IPS DF 6.9 (cell line): ENCODE results near the gene FPGS.

ENCODE experiments used
- DNase-seq: peaks from one replicate; pipeline ENCODE4 v3.0.0-alpha.2; 2013; ENCODE audit warnings: low read depth, low spot score
- H3K27ac ChIP-seq: one replicate; pipeline ENCODE4 v1.5.1; 2013; ENCODE audit warnings: low read length, control low read depth
- H3K27me3 ChIP-seq: 2 replicates; pipeline ENCODE4 v1.6.1; 2013; ENCODE audit warnings: mild to moderate bottlenecking, low read length; ENCODE audit not compliant: control insufficient read depth, insufficient read depth
- H3K36me3 ChIP-seq: 2 replicates; pipeline ENCODE4 v1.6.1; 2013; ENCODE audit warnings: low read length; ENCODE audit not compliant: control insufficient read depth, insufficient read depth
- H3K4me1 ChIP-seq: 2 replicates; pipeline ENCODE4 v1.6.1; 2013; ENCODE audit warnings: low read length; ENCODE audit not compliant: control insufficient read depth, insufficient read depth
- H3K4me3 ChIP-seq: 2 replicates; pipeline ENCODE4 v1.5.1; 2013; ENCODE audit warnings: mild to moderate bottlenecking, low read length
- H3K9me3 ChIP-seq: 2 replicates; pipeline ENCODE4 v1.6.1; 2013; ENCODE audit warnings: low read length, inconsistent platforms; ENCODE audit not compliant: control insufficient read depth, insufficient read depth
- WGBS: extraction: QIAGEN DNeasy Blood & Tissue Kit; methylation state at CpG from one replicate; pipeline ENCODE4 v1.1.7; 2013; ENCODE audit warnings: mixed read lengths, missing lambda C conversion rate; ENCODE audit not compliant: insufficient read length, insufficient coverage; 5-methylcytosine and 5-hydroxymethylcytosine counted together

The FPGS gene

GRCh38 chr9:127761491-127761956, 41.2 kb upstream of the FPGS start:
- Histone ChIP-seq H3K27me3 (no peaks in the 10 kb centered on the region), H3K4me3 (no peak overlapping the region), H3K36me3 (no peaks in the 10 kb centered on the region), H3K9me3 (no peaks in the 10 kb centered on the region), H3K27ac (no peak overlapping the region), H3K4me1 (peaks cover 6% of the 10 kb centered on the region; the same call in 1 of the 2 replicates)
- no CpG with 5 or more reads among the region's 5 CpGs for WGBS
- DNase-seq: no peak

- Histone ChIP-seq H3K36me3 (no peaks in the 10 kb centered on the region), H3K27me3 (no peaks in the 10 kb centered on the region), H3K9me3 (no peaks in the 10 kb centered on the region), H3K4me3 (no peak overlapping the region), H3K4me1 (peaks cover 6% of the 10 kb centered on the region; the same call in 1 of the 2 replicates), H3K27ac (no peak overlapping the region)
- WGBS: no CpG with 5 or more reads among the region's 16 CpGs
- DNase-seq: no peak
These were observed 40.5 kb upstream of the FPGS start for GRCh38 chr9:127762111-127762676.

- Histone ChIP-seq H3K9me3 (no peaks in the 10 kb centered on the region), H3K36me3 (no peaks in the 10 kb centered on the region), H3K27ac (no peak overlapping the region), H3K4me3 (no peak overlapping the region), H3K27me3 (no peaks in the 10 kb centered on the region), H3K4me1 (peaks cover 6% of the 10 kb centered on the region; the same call in 1 of the 2 replicates)
- DNase-seq: no peak
- WGBS: no CpG with 5 or more reads among the region's 7 CpGs
These were observed 38.7 kb upstream of the FPGS start for GRCh38 chr9:127763918-127764384.

GRCh38 chr9:127765418-127765817, 37.3 kb upstream of the FPGS start:
- no peaks in the 10 kb centered on the region for H3K9me3 ChIP-seq
- peaks cover 11% of the 10 kb centered on the region for H3K4me1 ChIP-seq
- no peak for DNase-seq
- no peak overlapping the region for H3K27ac ChIP-seq
- no peaks in the 10 kb centered on the region for H3K27me3 ChIP-seq
- no CpG with 5 or more reads among the region's 1 CpG for WGBS
- H3K4me3 ChIP-seq: no peak overlapping the region
- H3K36me3 ChIP-seq: no peaks in the 10 kb centered on the region

GRCh38 chr9:127767410-127767809, 35.3 kb upstream of the FPGS start:
- DNase-seq: no peak
- Histone ChIP-seq H3K9me3 (no peaks in the 10 kb centered on the region), H3K27ac (no peak overlapping the region), H3K27me3 (no peaks in the 10 kb centered on the region), H3K36me3 (no peaks in the 10 kb centered on the region), H3K4me1 (peaks cover 7% of the 10 kb centered on the region), H3K4me3 (no peak overlapping the region)
- WGBS: no CpG with 5 or more reads among the region's 3 CpGs

- Histone ChIP-seq H3K27ac (no peak overlapping the region), H3K4me3 (no peak overlapping the region), H3K4me1 (peaks cover 7% of the 10 kb centered on the region), H3K27me3 (no peaks in the 10 kb centered on the region), H3K36me3 (no peaks in the 10 kb centered on the region), H3K9me3 (no peaks in the 10 kb centered on the region)
- no CpG with 5 or more reads among the region's 13 CpGs for WGBS
- no peak for DNase-seq
These were observed 34.8 kb upstream of the FPGS start for GRCh38 chr9:127767909-127768331.

GRCh38 chr9:127768698-127769097, 34.0 kb upstream of the FPGS start:
- no peaks in the 10 kb centered on the region for H3K36me3 ChIP-seq
- H3K27me3 ChIP-seq: no peaks in the 10 kb centered on the region
- no peak overlapping the region for H3K4me3 ChIP-seq
- H3K27ac ChIP-seq: no peak overlapping the region
- no peaks in the 10 kb centered on the region for H3K9me3 ChIP-seq
- peaks cover 7% of the 10 kb centered on the region for H3K4me1 ChIP-seq
- no CpG with 5 or more reads among the region's 8 CpGs for WGBS
- no peak for DNase-seq

GRCh38 chr9:127769101-127769500, 33.6 kb upstream of the FPGS start:
- Histone ChIP-seq H3K36me3 (no peaks in the 10 kb centered on the region), H3K9me3 (no peaks in the 10 kb centered on the region), H3K4me3 (no peak overlapping the region), H3K27me3 (no peaks in the 10 kb centered on the region), H3K4me1 (peaks cover 7% of the 10 kb centered on the region), H3K27ac (no peak overlapping the region)
- DNase-seq: no peak
- no CpG with 5 or more reads among the region's 5 CpGs for WGBS

GRCh38 chr9:127769929-127770582, 32.6 kb upstream of the FPGS start:
- no peak overlapping the region for H3K4me3 ChIP-seq
- no peak for DNase-seq
- H3K4me1 ChIP-seq: peaks cover 7% of the 10 kb centered on the region
- no peaks in the 10 kb centered on the region for H3K36me3 ChIP-seq
- no peaks in the 10 kb centered on the region for H3K27me3 ChIP-seq
- no CpG with 5 or more reads among the region's 4 CpGs for WGBS
- H3K27ac ChIP-seq: no peak overlapping the region
- no peaks in the 10 kb centered on the region for H3K9me3 ChIP-seq

- no peaks in the 10 kb centered on the region for H3K36me3 ChIP-seq
- peaks cover 7% of the 10 kb centered on the region for H3K4me1 ChIP-seq
- no CpG with 5 or more reads among the region's 3 CpGs for WGBS
- no peaks in the 10 kb centered on the region for H3K9me3 ChIP-seq
- H3K27me3 ChIP-seq: no peaks in the 10 kb centered on the region
- H3K27ac ChIP-seq: no peak overlapping the region
- no peak overlapping the region; the same call in 1 of the 2 replicates for H3K4me3 ChIP-seq
- DNase-seq: no peak
These were observed 32.1 kb upstream of the FPGS start for GRCh38 chr9:127770583-127770904.
